ENCODE results near the gene OGN. TPM values are rescaled to one million over a fixed set of nuclear protein-coding genes. Genes with fewer than 3 reads are reported as not detected.

Gene OGN
- total and polyA plus RNA-seq, 2 donors, result 3.4 to 10.1 TPM

GRCh38 chr9:92392690-92393089 lies 11.7 kb downstream of the OGN start:
- Histone ChIP-seq H3K9me3 (ENCODE audit: control insufficient read depth in 2 of 2, insufficient read depth in 1 of 2, low read length in 1 of 2) (peaks cover 0 to 3% of the 10 kb centered on the region in 2 donors), H3K4me1 (ENCODE audit: control insufficient read depth in 2 of 2, insufficient read depth in 2 of 2, low read length in 2 of 2) (no peaks in the 10 kb centered on the region), H3K36me3 (ENCODE audit: control insufficient read depth in 2 of 2, insufficient read depth in 2 of 2, low read length in 1 of 2) (no peaks in the 10 kb centered on the region), H3K4me3 (ENCODE audit: low read length in 2 of 2) (no peak overlapping the region), H3K27me3 (ENCODE audit: control insufficient read depth in 2 of 2, insufficient read depth in 1 of 2, low read length in 1 of 2) (no peaks in the 10 kb centered on the region), H3K27ac (ENCODE audit: low read depth in 1 of 2, low read length in 1 of 2) (no peak overlapping the region)
- WGBS, result 94% methylated on average over 2 of the region's 2 CpGs
- DNase-seq (ENCODE audit: low read depth in 6 of 9, low spot score in 9 of 9), result no peak

GRCh38 chr9:92385953-92386352 lies 18.4 kb downstream of the OGN start:
- no peak overlapping the region for H3K4me3 ChIP-seq (ENCODE audit: low read length in 2 of 2)
- H3K27me3 ChIP-seq (ENCODE audit: control insufficient read depth in 2 of 2, insufficient read depth in 1 of 2, low read length in 1 of 2), result no peaks in the 10 kb centered on the region
- no peaks in the 10 kb centered on the region for H3K9me3 ChIP-seq (ENCODE audit: control insufficient read depth in 2 of 2, insufficient read depth in 1 of 2, low read length in 1 of 2)
- no peaks in the 10 kb centered on the region for H3K36me3 ChIP-seq (ENCODE audit: control insufficient read depth in 2 of 2, insufficient read depth in 2 of 2, low read length in 1 of 2)
- no peaks in the 10 kb centered on the region for H3K4me1 ChIP-seq (ENCODE audit: control insufficient read depth in 2 of 2, insufficient read depth in 2 of 2, low read length in 2 of 2)
- H3K27ac ChIP-seq (ENCODE audit: low read depth in 1 of 2, low read length in 1 of 2), result no peak overlapping the region
- no peak for DNase-seq (ENCODE audit: low read depth in 6 of 9, low spot score in 9 of 9)
- WGBS, result 95% methylated on average over 4 of the region's 4 CpGs

- Histone ChIP-seq H3K9me3 (ENCODE audit: control insufficient read depth in 2 of 2, insufficient read depth in 1 of 2, low read length in 1 of 2) (no peaks in the 10 kb centered on the region), H3K27me3 (ENCODE audit: control insufficient read depth in 2 of 2, insufficient read depth in 1 of 2, low read length in 1 of 2) (no peaks in the 10 kb centered on the region), H3K4me1 (ENCODE audit: control insufficient read depth in 2 of 2, insufficient read depth in 2 of 2, low read length in 2 of 2) (no peaks in the 10 kb centered on the region), H3K4me3 (ENCODE audit: low read length in 2 of 2) (no peak overlapping the region), H3K36me3 (ENCODE audit: control insufficient read depth in 2 of 2, insufficient read depth in 2 of 2, low read length in 1 of 2) (no peaks in the 10 kb centered on the region), H3K27ac (ENCODE audit: low read depth in 1 of 2, low read length in 1 of 2) (no peak overlapping the region)
- 95% methylated on average over 6 of the region's 6 CpGs for WGBS
- no peak for DNase-seq (ENCODE audit: low read depth in 6 of 9, low spot score in 9 of 9)
Measured at GRCh38 chr9:92385477-92385876, 18.9 kb downstream of the OGN start.

GRCh38 chr9:92385001-92385400 lies 19.4 kb downstream of the OGN start:
- 97% methylated on average over 3 of the region's 3 CpGs for WGBS
- Histone ChIP-seq H3K27me3 (ENCODE audit: control insufficient read depth in 2 of 2, insufficient read depth in 1 of 2, low read length in 1 of 2) (no peaks in the 10 kb centered on the region), H3K27ac (ENCODE audit: low read depth in 1 of 2, low read length in 1 of 2) (no peak overlapping the region), H3K36me3 (ENCODE audit: control insufficient read depth in 2 of 2, insufficient read depth in 2 of 2, low read length in 1 of 2) (no peaks in the 10 kb centered on the region), H3K9me3 (ENCODE audit: control insufficient read depth in 2 of 2, insufficient read depth in 1 of 2, low read length in 1 of 2) (no peaks in the 10 kb centered on the region), H3K4me3 (ENCODE audit: low read length in 2 of 2) (no peak overlapping the region), H3K4me1 (ENCODE audit: control insufficient read depth in 2 of 2, insufficient read depth in 2 of 2, low read length in 2 of 2) (no peaks in the 10 kb centered on the region)
- DNase-seq (ENCODE audit: low read depth in 6 of 9, low spot score in 9 of 9), result no peak

- no peak for DNase-seq (ENCODE audit: low read depth in 6 of 9, low spot score in 9 of 9)
- WGBS, result 98% methylated on average over 1 of the region's 1 CpG
Measured at GRCh38 chr9:92384375-92384774, 20.0 kb downstream of the OGN start.

GRCh38 chr9:92381775-92382174 lies 22.6 kb downstream of the OGN start:
- Histone ChIP-seq H3K4me3 (ENCODE audit: low read length in 2 of 2) (no peak overlapping the region), H3K4me1 (ENCODE audit: control insufficient read depth in 2 of 2, insufficient read depth in 2 of 2, low read length in 2 of 2) (peaks cover 6 to 17% of the 10 kb centered on the region in 2 donors), H3K27me3 (ENCODE audit: control insufficient read depth in 2 of 2, insufficient read depth in 1 of 2, low read length in 1 of 2) (no peaks in the 10 kb centered on the region), H3K27ac (ENCODE audit: low read depth in 1 of 2, low read length in 1 of 2) (no peak overlapping the region), H3K36me3 (ENCODE audit: control insufficient read depth in 2 of 2, insufficient read depth in 2 of 2, low read length in 1 of 2) (no peaks in the 10 kb centered on the region), H3K9me3 (ENCODE audit: control insufficient read depth in 2 of 2, insufficient read depth in 1 of 2, low read length in 1 of 2) (no peaks in the 10 kb centered on the region)
- WGBS, result 91% methylated on average over 2 of the region's 2 CpGs
- DNase-seq (ENCODE audit: low read depth in 6 of 9, low spot score in 9 of 9), result no peak

More at GRCh38 chr9:92384375-92384774, 20.0 kb downstream of the OGN start:
- H3K27me3 ChIP-seq (ENCODE audit: control insufficient read depth in 2 of 2, insufficient read depth in 1 of 2, low read length in 1 of 2), result no peaks in the 10 kb centered on the region
- H3K27ac ChIP-seq (ENCODE audit: low read depth in 1 of 2, low read length in 1 of 2), result no peak overlapping the region
- no peaks in the 10 kb centered on the region for H3K4me1 ChIP-seq (ENCODE audit: control insufficient read depth in 2 of 2, insufficient read depth in 2 of 2, low read length in 2 of 2)
- no peaks in the 10 kb centered on the region for H3K9me3 ChIP-seq (ENCODE audit: control insufficient read depth in 2 of 2, insufficient read depth in 1 of 2, low read length in 1 of 2)
- H3K36me3 ChIP-seq (ENCODE audit: control insufficient read depth in 2 of 2, insufficient read depth in 2 of 2, low read length in 1 of 2), result no peaks in the 10 kb centered on the region
- no peak overlapping the region for H3K4me3 ChIP-seq (ENCODE audit: low read length in 2 of 2)

GRCh38 chr9:92380603-92381002 lies 23.8 kb downstream of the OGN start:
- no peak for DNase-seq (ENCODE audit: low read depth in 6 of 9, low spot score in 9 of 9)
- H3K4me3 ChIP-seq (ENCODE audit: low read length in 2 of 2), result no peak overlapping the region
- H3K4me1 ChIP-seq (ENCODE audit: control insufficient read depth in 2 of 2, insufficient read depth in 2 of 2, low read length in 2 of 2), result peaks cover 6 to 17% of the 10 kb centered on the region in 2 donors
- H3K27me3 ChIP-seq (ENCODE audit: control insufficient read depth in 2 of 2, insufficient read depth in 1 of 2, low read length in 1 of 2), result no peaks in the 10 kb centered on the region
- H3K27ac ChIP-seq (ENCODE audit: low read depth in 1 of 2, low read length in 1 of 2), result no peak overlapping the region
- no peaks in the 10 kb centered on the region for H3K36me3 ChIP-seq (ENCODE audit: control insufficient read depth in 2 of 2, insufficient read depth in 2 of 2, low read length in 1 of 2)
- WGBS, result 97% methylated on average over 2 of the region's 2 CpGs
- peaks cover 0 to 2% of the 10 kb centered on the region in 2 donors for H3K9me3 ChIP-seq (ENCODE audit: control insufficient read depth in 2 of 2, insufficient read depth in 1 of 2, low read length in 1 of 2)

- 63% methylated on average over 7 of the region's 7 CpGs for WGBS
- peak overlapping the region in 1 of 2 donors; percentile 88 for H3K27ac ChIP-seq (ENCODE audit: low read depth in 1 of 2, low read length in 1 of 2)
- peaks cover 6 to 17% of the 10 kb centered on the region in 2 donors for H3K4me1 ChIP-seq (ENCODE audit: control insufficient read depth in 2 of 2, insufficient read depth in 2 of 2, low read length in 2 of 2)
- H3K9me3 ChIP-seq (ENCODE audit: control insufficient read depth in 2 of 2, insufficient read depth in 1 of 2, low read length in 1 of 2), result peaks cover 2 to 5% of the 10 kb centered on the region in 2 donors
- H3K27me3 ChIP-seq (ENCODE audit: control insufficient read depth in 2 of 2, insufficient read depth in 1 of 2, low read length in 1 of 2), result no peaks in the 10 kb centered on the region
- H3K36me3 ChIP-seq (ENCODE audit: control insufficient read depth in 2 of 2, insufficient read depth in 2 of 2, low read length in 1 of 2), result no peaks in the 10 kb centered on the region
- no peak overlapping the region for H3K4me3 ChIP-seq (ENCODE audit: low read length in 2 of 2)
- peak in 7 of 9 donors; percentile 15 to 60 (median 27) for DNase-seq (ENCODE audit: low read depth in 6 of 9, low spot score in 9 of 9)
Measured at GRCh38 chr9:92378865-92379560, 25.4 kb downstream of the OGN start.

GRCh38 chr9:92377876-92378275 lies 26.5 kb downstream of the OGN start:
- WGBS, result 60% methylated on average over 2 of the region's 2 CpGs
- DNase-seq (ENCODE audit: low read depth in 6 of 9, low spot score in 9 of 9), result peak in 3 of 9 donors; percentile 10 to 44 (median 24)
- peak overlapping the region; percentile 76 to 88 for H3K27ac ChIP-seq (ENCODE audit: low read depth in 1 of 2, low read length in 1 of 2)
- no peaks in the 10 kb centered on the region for H3K27me3 ChIP-seq (ENCODE audit: control insufficient read depth in 2 of 2, insufficient read depth in 1 of 2, low read length in 1 of 2)
- H3K4me3 ChIP-seq (ENCODE audit: low read length in 2 of 2), result no peak overlapping the region
- peaks cover 6 to 17% of the 10 kb centered on the region in 2 donors for H3K4me1 ChIP-seq (ENCODE audit: control insufficient read depth in 2 of 2, insufficient read depth in 2 of 2, low read length in 2 of 2)
- no peaks in the 10 kb centered on the region for H3K36me3 ChIP-seq (ENCODE audit: control insufficient read depth in 2 of 2, insufficient read depth in 2 of 2, low read length in 1 of 2)
- H3K9me3 ChIP-seq (ENCODE audit: control insufficient read depth in 2 of 2, insufficient read depth in 1 of 2, low read length in 1 of 2), result peaks cover 2 to 12% of the 10 kb centered on the region in 2 donors

Data from thymus (tissue), 11 donors.